ENCODE data around the gene PTMA. TPM values are rescaled to one million over a fixed set of nuclear protein-coding genes. Genes with fewer than 3 reads are reported as not detected.

PTMA gene
- total and polyA plus RNA-seq, 2 experiments from 2014 or later, result 597 to 727 TPM

DNA sequence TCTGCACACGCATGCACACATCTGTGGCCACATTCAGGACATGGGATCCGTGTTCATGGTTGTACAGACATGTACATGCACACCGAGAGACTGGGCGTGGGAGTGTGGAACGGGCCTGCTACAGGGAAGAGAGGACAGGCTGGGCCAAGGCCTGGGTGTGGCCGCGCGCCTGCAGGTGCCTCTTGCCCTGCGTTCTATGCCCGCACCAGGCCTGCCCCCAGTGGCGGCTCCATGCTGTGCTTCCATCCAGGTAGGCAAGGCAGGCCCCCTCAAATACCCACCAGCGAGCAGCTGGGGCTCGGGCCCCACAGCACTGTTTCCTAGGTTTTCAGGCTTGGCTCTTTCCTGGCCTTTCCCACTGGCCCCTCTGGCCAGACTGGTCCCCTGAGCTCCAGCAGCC lies 15.5 kb upstream of the PTMA start:
- H2AFZ ChIP-seq, result no peak overlapping the region
- 97% methylated on average over 13 of the region's 13 CpGs for WGBS (ENCODE audit: low lambda C conversion rate, missing lambda C conversion rate)
- no peaks in the 10 kb centered on the region for H4K20me1 ChIP-seq (ENCODE audit: insufficient read depth, poor library complexity, severe bottlenecking)
- no peaks in the 10 kb centered on the region for H3K27me3 ChIP-seq
- DNase-seq (ENCODE audit: low spot score), result no peak
- H3K4me1 ChIP-seq (ENCODE audit: insufficient read depth), result peaks cover 8% of the 10 kb centered on the region
- no peaks in the 10 kb centered on the region for H3K9me2 ChIP-seq (replicated peaks; ENCODE audit: insufficient read depth)
- no peak overlapping the region for H3K4me3 ChIP-seq
- H3K9me3 ChIP-seq (ENCODE audit: low read depth), result no peaks in the 10 kb centered on the region
- TF ChIP-seq EZH2phosphoT487 (IDR thresholded peaks at IDR 0.05; ENCODE audit: low read depth, severe bottlenecking, unreplicated experiment), result no peak
- no peak for TF ChIP-seq EZH2 (IDR thresholded peaks at IDR 0.05; ENCODE audit: borderline replicate concordance)
- TF ChIP-seq, protein P1, sequence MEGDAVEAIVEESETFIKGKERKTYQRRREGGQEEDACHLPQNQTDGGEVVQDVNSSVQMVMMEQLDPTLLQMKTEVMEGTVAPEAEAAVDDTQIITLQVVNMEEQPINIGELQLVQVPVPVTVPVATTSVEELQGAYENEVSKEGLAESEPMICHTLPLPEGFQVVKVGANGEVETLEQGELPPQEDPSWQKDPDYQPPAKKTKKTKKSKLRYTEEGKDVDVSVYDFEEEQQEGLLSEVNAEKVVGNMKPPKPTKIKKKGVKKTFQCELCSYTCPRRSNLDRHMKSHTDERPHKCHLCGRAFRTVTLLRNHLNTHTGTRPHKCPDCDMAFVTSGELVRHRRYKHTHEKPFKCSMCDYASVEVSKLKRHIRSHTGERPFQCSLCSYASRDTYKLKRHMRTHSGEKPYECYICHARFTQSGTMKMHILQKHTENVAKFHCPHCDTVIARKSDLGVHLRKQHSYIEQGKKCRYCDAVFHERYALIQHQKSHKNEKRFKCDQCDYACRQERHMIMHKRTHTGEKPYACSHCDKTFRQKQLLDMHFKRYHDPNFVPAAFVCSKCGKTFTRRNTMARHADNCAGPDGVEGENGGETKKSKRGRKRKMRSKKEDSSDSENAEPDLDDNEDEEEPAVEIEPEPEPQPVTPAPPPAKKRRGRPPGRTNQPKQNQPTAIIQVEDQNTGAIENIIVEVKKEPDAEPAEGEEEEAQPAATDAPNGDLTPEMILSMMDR (IDR thresholded peaks at IDR 0.05; ENCODE audit: poor library complexity), result no peak
- no peaks in the 10 kb centered on the region for H3K79me2 ChIP-seq
- H3K4me2 ChIP-seq, result no peak overlapping the region
- no peak overlapping the region for H3K27ac ChIP-seq
- H3K36me3 ChIP-seq (replicated peaks; ENCODE audit: insufficient read depth, low read depth), result no peaks in the 10 kb centered on the region

- H2AFZ ChIP-seq, result no peak overlapping the region
- H3K4me2 ChIP-seq, result no peak overlapping the region
- H3K9me2 ChIP-seq (replicated peaks; ENCODE audit: insufficient read depth), result no peaks in the 10 kb centered on the region
- H3K9me3 ChIP-seq (ENCODE audit: low read depth), result no peaks in the 10 kb centered on the region
- no peaks in the 10 kb centered on the region for H3K36me3 ChIP-seq (replicated peaks; ENCODE audit: insufficient read depth, low read depth)
- H3K79me2 ChIP-seq, result no peaks in the 10 kb centered on the region
- WGBS (ENCODE audit: low lambda C conversion rate, missing lambda C conversion rate), result 88% methylated on average over 7 of the region's 7 CpGs
- no peaks in the 10 kb centered on the region for H4K20me1 ChIP-seq (ENCODE audit: insufficient read depth, poor library complexity, severe bottlenecking)
- TF ChIP-seq, protein P1 (IDR thresholded peaks at IDR 0.05; ENCODE audit: poor library complexity), result no peak
- no peak for TF ChIP-seq EZH2 (IDR thresholded peaks at IDR 0.05; ENCODE audit: borderline replicate concordance)
- TF ChIP-seq EZH2phosphoT487 (IDR thresholded peaks at IDR 0.05; ENCODE audit: low read depth, severe bottlenecking, unreplicated experiment), result no peak
- no peak overlapping the region for H3K27ac ChIP-seq
- no peaks in the 10 kb centered on the region for H3K27me3 ChIP-seq
- no peak for DNase-seq (ENCODE audit: low spot score)
- H3K4me3 ChIP-seq, result no peak overlapping the region
- H3K4me1 ChIP-seq (ENCODE audit: insufficient read depth), result peaks cover 8% of the 10 kb centered on the region
Measured at GRCh38 chr2:231693956-231694355, 14.4 kb upstream of the PTMA start.

- no peaks in the 10 kb centered on the region for H3K9me2 ChIP-seq (replicated peaks; ENCODE audit: insufficient read depth)
- peaks cover 8% of the 10 kb centered on the region for H3K4me1 ChIP-seq (ENCODE audit: insufficient read depth)
- H3K27me3 ChIP-seq, result no peaks in the 10 kb centered on the region
- no peak overlapping the region for H3K4me2 ChIP-seq
- no peaks in the 10 kb centered on the region for H4K20me1 ChIP-seq (ENCODE audit: insufficient read depth, poor library complexity, severe bottlenecking)
- no peaks in the 10 kb centered on the region for H3K79me2 ChIP-seq
- no peak overlapping the region for H2AFZ ChIP-seq
- DNase-seq (ENCODE audit: low spot score), result no peak
- no peaks in the 10 kb centered on the region for H3K36me3 ChIP-seq (replicated peaks; ENCODE audit: insufficient read depth, low read depth)
- peak overlapping the region; percentile 46 for H3K27ac ChIP-seq
- no peaks in the 10 kb centered on the region for H3K9me3 ChIP-seq (ENCODE audit: low read depth)
- H3K4me3 ChIP-seq, result no peak overlapping the region
- 45% methylated on average over 2 of the region's 2 CpGs for WGBS (ENCODE audit: low lambda C conversion rate, missing lambda C conversion rate)
- no peak for TF ChIP-seq EZH2 (IDR thresholded peaks at IDR 0.05; ENCODE audit: borderline replicate concordance)
- TF ChIP-seq EZH2phosphoT487 (IDR thresholded peaks at IDR 0.05; ENCODE audit: low read depth, severe bottlenecking, unreplicated experiment), result no peak
Measured at GRCh38 chr2:231696004-231696367, 12.3 kb upstream of the PTMA start.

DNA sequence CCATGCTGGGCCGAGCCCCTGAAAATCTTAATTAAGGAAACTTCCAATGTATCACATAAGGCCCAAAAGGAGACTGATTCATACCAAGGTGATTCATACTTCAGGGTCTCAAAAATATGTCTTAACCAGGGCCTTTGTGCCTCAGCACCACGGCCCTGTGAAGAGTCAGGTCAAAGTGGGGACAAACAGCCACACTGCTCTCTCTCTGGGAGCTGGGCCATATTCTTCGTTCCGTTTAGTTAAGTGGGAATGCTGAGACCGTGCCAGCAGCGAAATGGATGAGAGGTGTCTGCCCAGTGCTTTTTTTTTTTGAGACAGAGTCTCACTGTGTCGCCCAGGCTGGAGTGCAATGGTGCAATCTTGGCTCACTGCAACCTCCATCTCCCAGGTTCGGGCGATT lies 9.3 kb upstream of the PTMA start:
- WGBS (ENCODE audit: low lambda C conversion rate, missing lambda C conversion rate), result 91% methylated on average over 9 of the region's 9 CpGs
- no peaks in the 10 kb centered on the region for H4K20me1 ChIP-seq (ENCODE audit: insufficient read depth, poor library complexity, severe bottlenecking)
- peaks cover 8% of the 10 kb centered on the region for H3K4me1 ChIP-seq (ENCODE audit: insufficient read depth)
- DNase-seq (ENCODE audit: low spot score), result no peak
- H2AFZ ChIP-seq, result no peak overlapping the region
- no peak overlapping the region for H3K27ac ChIP-seq
- no peaks in the 10 kb centered on the region for H3K9me2 ChIP-seq (replicated peaks; ENCODE audit: insufficient read depth)
- H3K27me3 ChIP-seq, result no peaks in the 10 kb centered on the region
- no peak overlapping the region for H3K4me3 ChIP-seq
- no peaks in the 10 kb centered on the region for H3K36me3 ChIP-seq (replicated peaks; ENCODE audit: insufficient read depth, low read depth)
- no peak overlapping the region for H3K4me2 ChIP-seq
- TF ChIP-seq EZH2 (IDR thresholded peaks at IDR 0.05; ENCODE audit: borderline replicate concordance) (no peak), EZH2phosphoT487 (IDR thresholded peaks at IDR 0.05; ENCODE audit: low read depth, severe bottlenecking, unreplicated experiment) (no peak)
- TF ChIP-seq, protein P1 (IDR thresholded peaks at IDR 0.05; ENCODE audit: poor library complexity), result no peak
- no peaks in the 10 kb centered on the region for H3K79me2 ChIP-seq
- no peaks in the 10 kb centered on the region for H3K9me3 ChIP-seq (ENCODE audit: low read depth)

Measured in hepatocyte (in vitro differentiated cells).